ENCODE measurements around the gene CLEC18B.
"Not testable (repeated sequence)": the region's sequence is repeated elsewhere in the genome, so short reads cannot be mapped to it uniquely, and the experiment has no call there.

CLEC18B gene

GRCh38 chr16:74443624-74444346 lies 22.5 kb upstream of the CLEC18B start:
- not testable (repeated sequence) for DNase-seq

DNA sequence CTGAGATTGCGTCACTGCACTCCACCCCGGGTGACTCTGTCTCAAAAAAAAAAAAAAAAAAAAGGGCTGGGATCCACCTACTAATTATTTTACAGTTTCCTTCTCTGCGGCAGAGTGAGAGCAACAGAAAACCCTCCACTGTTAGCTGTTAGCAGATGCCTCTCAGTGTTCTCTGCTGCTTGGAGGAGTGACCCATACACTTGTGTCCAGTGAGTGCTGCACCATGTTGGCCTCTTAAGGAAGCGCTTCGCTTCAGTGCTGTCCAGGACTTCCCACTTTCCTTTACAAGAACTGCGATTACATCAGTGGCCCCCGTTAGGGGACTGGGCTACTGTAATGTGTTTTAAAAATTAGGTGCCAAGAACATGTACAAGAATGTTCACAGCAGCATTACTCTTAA lies 18.4 kb upstream of the CLEC18B start:
- DNase-seq = no peak

- DNase-seq = peak in 1 of 2 donors; percentile 62
These were observed 17.3 kb upstream of the CLEC18B start for GRCh38 chr16:74438492-74438979.

DNA sequence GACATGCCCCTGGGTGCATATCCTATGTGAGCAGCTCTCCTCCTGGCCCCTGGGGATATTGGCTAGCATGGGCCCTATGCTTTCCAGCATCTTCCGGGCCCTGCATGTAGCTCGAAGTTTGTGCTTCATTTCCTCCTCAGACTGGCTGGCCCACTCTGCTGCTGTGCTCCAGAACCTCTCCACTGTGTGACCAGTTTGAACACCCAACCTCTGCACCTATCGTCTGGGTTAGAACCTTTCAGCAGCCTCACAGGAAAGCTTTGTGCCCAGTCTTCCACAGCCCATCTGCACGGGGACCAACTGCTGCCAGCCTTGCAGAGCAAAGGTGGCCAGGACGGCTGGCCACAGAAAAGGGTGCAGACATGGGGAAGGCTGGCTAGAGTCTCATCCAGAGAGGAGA lies 10.2 kb upstream of the CLEC18B start:
- DNase-seq = no peak

DNA sequence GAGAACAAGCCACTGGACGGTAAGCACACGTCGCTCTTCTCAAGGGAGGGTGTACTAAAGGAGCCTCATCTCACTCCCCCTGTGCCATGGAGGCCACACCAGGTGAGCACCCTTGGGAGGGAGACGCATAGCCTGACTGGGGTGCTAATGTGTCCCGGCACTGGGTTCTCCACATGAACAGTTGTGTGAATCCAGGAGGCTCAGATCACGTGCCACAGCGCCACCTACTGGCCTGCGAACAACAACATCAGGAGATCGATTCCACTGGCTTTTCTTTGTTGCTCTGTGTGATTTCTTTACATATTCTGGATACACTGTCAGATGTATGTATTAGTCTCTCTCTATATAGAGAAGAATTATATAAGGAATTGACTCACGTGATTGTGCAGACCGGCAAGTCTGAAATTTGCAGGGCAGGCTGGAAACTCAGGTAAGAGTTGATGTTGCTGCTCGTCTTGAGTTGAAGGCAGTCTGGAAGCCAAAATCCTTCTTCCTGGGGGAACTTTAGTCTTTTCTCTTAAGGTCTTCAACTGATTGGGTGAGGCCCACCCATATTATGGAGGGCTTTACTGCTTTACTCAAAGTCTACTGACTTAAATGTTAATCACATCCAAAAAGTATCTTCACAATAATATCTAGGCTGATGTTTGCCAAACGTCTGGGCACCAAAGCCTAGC lies 8.9 kb upstream of the CLEC18B start:
- DNase-seq = peak; percentile 39 to 58

GRCh38 chr16:74428493-74428892 lies 7.2 kb upstream of the CLEC18B start:
- not testable (repeated sequence) for DNase-seq

DNA sequence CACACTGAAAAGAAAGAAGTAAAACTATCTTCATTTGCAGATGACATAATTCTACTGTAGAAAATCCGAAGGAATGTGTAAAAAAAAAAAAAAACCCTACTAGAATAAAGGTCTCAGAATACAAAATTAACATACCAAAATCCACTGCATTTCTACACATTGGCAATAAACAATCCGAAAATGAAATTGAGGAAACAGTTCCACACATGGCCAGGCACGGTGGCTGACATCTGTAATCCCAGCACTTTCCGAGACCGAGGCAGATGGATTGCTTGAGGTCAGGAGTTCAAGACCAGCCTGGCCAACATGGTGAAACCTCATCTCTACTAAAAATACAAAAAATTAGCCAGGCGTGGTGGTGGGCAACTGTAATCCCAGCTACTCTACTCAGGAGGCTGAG lies 4.5 kb upstream of the CLEC18B start:
- DNase-seq = not testable (repeated sequence)

DNA sequence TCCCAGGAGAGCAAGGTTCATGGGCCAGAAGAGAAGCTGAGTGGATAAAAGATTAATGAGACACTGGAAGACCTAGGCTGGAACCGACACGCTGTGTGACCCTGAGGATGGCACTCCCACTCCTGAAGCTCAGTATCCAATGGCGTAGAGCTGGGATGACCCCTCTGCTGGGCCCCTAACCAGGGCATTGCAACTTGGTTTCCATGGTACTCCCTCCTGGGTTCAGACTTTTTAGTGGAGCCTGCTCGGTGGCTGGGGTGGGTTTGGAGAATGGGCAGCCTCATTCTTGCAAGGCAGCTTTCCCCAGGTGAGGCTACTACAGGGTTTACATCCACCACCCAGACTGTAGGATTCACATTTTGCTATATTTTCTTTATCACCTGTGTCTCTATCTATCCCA lies 2.4 kb upstream of the CLEC18B start:
- not testable (repeated sequence) for DNase-seq

- not testable (repeated sequence) for DNase-seq
These were observed 808 bp upstream of the CLEC18B start for GRCh38 chr16:74422086-74422485.

- not testable (repeated sequence) for DNase-seq
These were observed 156 bp upstream of the CLEC18B start for GRCh38 chr16:74421482-74421785.

GRCh38 chr16:74419811-74420210 lies 1.5 kb downstream of the CLEC18B start:
- not testable (repeated sequence) for DNase-seq

- DNase-seq = not testable (repeated sequence)
These were observed 3.4 kb downstream of the CLEC18B start for GRCh38 chr16:74417897-74418296.

GRCh38 chr16:74413920-74414319 lies 7.4 kb downstream of the CLEC18B start:
- not testable (repeated sequence) for DNase-seq

DNA sequence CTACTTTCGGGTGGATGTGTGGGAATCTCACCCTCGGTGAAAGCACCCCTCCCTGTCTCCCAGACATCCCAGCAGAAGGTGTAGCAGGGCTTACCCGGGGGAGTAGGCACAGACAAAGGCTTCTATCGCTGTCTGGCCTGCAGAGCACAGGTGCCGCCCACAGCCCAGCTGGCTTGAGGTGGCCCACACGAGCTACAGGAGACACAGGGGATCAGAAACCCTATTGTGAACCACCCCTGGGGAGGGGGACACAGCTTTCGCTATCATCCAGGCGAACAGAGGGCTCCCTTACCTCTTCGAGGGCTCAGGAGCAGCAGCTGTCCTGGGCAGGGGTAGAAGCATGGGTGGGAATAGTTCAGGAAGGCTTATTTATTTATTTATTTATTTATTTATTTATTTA lies 7.8 kb downstream of the CLEC18B start:
- DNase-seq = not testable (repeated sequence)

GRCh38 chr16:74412775-74413390 lies 8.4 kb downstream of the CLEC18B start:
- DNase-seq = not testable (repeated sequence)

DNA sequence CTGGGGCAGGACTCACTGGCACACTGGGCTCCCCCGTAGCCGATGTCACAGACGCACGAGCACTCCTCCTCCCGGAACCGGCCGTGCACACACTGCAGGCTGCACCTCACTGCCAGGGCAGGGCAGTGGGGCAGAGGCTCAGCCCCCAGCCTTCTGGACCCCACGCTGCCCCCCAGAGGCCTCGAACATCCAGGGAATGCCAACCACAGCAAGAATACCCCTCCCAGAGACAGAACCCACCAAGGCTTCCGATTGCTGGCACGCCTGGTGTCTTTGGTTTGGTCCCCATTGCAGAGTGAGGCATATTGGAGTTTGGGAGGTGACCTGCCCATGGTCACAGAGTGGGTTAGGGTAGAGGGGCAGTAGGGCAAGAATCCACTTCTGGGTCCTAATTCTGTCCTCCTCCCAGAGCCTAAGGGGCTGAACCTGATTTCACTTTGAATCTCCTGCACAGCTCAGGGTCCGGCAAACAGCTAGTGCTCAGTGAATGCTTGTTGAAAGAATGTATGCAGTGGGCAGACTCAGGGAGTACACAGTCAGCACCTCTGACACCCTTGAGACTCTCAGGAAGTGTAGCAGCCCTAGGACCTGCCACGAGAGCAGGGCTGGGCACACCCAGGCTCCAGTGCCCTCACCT lies 9.0 kb downstream of the CLEC18B start:
- not testable (repeated sequence) for DNase-seq

- DNase-seq = not testable (repeated sequence)
These were observed 10.3 kb downstream of the CLEC18B start for GRCh38 chr16:74410981-74411380.

DNA sequence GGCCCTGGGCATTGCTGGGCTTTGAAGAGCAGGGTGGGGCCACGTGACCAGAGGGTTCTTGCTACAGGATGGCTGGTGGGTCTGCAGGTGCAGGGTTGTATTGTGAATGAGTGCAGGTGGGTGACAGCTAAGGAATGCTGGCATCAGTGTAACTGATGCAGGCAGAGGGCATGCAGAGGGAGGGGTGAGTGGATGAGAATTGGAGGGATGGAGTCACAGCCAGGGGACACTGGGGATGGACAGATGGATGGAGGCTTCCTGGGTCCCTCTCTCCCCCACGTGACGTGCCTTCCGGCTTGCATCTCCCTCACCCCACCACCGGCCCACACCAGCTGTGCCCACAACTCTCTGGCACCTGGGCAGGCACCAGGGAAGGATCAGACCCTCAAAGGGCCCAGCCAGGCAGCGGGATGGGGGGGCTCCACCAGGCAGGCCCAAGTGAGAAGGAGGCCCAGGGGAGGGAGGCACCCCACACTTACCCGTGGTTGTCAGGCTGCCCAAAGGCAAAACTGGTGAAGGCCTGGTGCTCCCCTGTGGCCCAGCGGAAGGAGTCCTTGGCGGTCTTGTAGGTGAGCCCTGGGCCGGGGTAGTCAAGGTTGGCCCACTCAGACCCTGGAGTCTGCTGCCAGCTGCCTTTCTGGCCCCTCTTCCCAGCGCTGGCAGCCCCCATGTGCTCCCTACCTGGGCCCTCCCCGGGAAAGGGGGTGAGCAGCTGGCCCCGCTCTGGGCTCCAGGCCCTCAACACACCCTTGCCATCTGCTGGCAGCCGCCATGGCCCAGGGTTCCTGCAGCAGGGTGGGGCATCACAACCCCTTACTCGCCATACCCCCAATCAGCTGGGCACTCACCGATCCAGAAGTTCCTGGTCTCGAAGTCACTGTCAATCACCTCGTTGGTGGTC lies 11.0 kb downstream of the CLEC18B start:
- DNase-seq = not testable (repeated sequence)

GRCh38 chr16:74409185-74409981 lies 11.9 kb downstream of the CLEC18B start:
- DNase-seq = not testable (repeated sequence)

DNA sequence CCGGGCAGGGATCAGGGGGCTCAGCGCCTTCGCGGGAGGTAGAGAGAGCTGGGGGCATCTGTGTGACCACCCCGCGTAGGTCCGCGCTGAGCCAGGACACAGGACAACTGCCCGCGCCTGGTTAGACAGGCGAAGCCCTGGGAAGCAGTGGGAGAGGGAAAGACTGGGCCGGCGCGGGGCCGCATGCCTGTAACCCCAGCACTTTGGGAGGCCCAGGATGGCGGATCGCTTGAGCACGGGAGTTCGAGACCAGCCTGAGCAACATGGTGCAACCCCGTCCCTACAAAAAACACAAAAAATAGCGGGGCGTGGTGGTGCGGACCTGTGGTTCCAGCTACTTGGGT lies 13.9 kb downstream of the CLEC18B start:
- DNase-seq = not testable (repeated sequence)

GRCh38 chr16:74406600-74407361 lies 14.5 kb downstream of the CLEC18B start:
- DNase-seq = not testable (repeated sequence)

Data from CD4-positive, alpha-beta T cell treated with Interferon alpha-2 for 1 hour (primary cell).